ENCODE results near the gene PDZRN3. TPM values are rescaled to one million over a fixed set of nuclear protein-coding genes. Genes with fewer than 3 reads are reported as not detected.

PDZRN3 gene
- total RNA-seq, 1 experiment from 2014 or later = 0.24 TPM

GRCh38 chr3:73582535-73582934 is 42.2 kb downstream of the PDZRN3 start:
- no peaks in the 10 kb centered on the region for H3K9me3 ChIP-seq (ENCODE audit: low read depth, low read length, poor library complexity, severe bottlenecking)
- H3K27me3 ChIP-seq (replicated peaks; ENCODE audit: insufficient read depth, low read depth, low read length, poor library complexity) = no peaks in the 10 kb centered on the region
- POLR2A ChIA-PET (ENCODE audit: low non-redundant PET) = no interaction called here
- no TSS peak for BruUV-seq (replicated peaks)
- H3K4me1 ChIP-seq (ENCODE audit: insufficient read depth, low read length, poor library complexity, severe bottlenecking) = no peaks in the 10 kb centered on the region
- DNase-seq (ENCODE audit: low spot score) = no peak
- H3K27ac ChIP-seq (ENCODE audit: low read depth, low read length, poor library complexity, severe bottlenecking) = no peak overlapping the region
- H3K4me3 ChIP-seq (ENCODE audit: low read depth, low read length, poor library complexity, severe bottlenecking) = no peak overlapping the region
- intact Hi-C loops (cut with micrococcal nuclease; ENCODE audit: unreplicated experiment) = no loop called here
- CTCF ChIA-PET = no interaction called here
- no peak for TF ChIP-seq EZH2 (IDR thresholded peaks at IDR 0.05; ENCODE audit: borderline replicate concordance, low read depth, low read length, poor library complexity, severe bottlenecking)
- no peak for TF ChIP-seq CTCF (conservative IDR thresholded peaks at IDR 0.05; ENCODE audit: low read depth, low read length)
- no peaks in the 10 kb centered on the region for H3K36me3 ChIP-seq (ENCODE audit: insufficient read depth, low read length, poor library complexity, severe bottlenecking)

- Histone ChIP-seq H3K9me3 (ENCODE audit: low read depth, low read length, poor library complexity, severe bottlenecking) (no peaks in the 10 kb centered on the region), H3K27ac (ENCODE audit: low read depth, low read length, poor library complexity, severe bottlenecking) (no peak overlapping the region), H3K4me1 (ENCODE audit: insufficient read depth, low read length, poor library complexity, severe bottlenecking) (no peaks in the 10 kb centered on the region), H3K27me3 (replicated peaks; ENCODE audit: insufficient read depth, low read depth, low read length, poor library complexity) (no peaks in the 10 kb centered on the region), H3K4me3 (ENCODE audit: low read depth, low read length, poor library complexity, severe bottlenecking) (no peak overlapping the region), H3K36me3 (ENCODE audit: insufficient read depth, low read length, poor library complexity, severe bottlenecking) (no peaks in the 10 kb centered on the region)
- ChIA-PET POLR2A (ENCODE audit: low non-redundant PET) (no interaction called here), CTCF (no interaction called here)
- BruUV-seq (replicated peaks) = no TSS peak
- intact Hi-C loops (cut with micrococcal nuclease; ENCODE audit: unreplicated experiment) = no loop called here
- no peak for DNase-seq (ENCODE audit: low spot score)
- no peak for TF ChIP-seq CTCF (conservative IDR thresholded peaks at IDR 0.05; ENCODE audit: low read depth, low read length)
- TF ChIP-seq EZH2 (IDR thresholded peaks at IDR 0.05; ENCODE audit: borderline replicate concordance, low read depth, low read length, poor library complexity, severe bottlenecking) = no peak
These were observed 43.5 kb downstream of the PDZRN3 start for GRCh38 chr3:73581134-73581846.

GRCh38 chr3:73580343-73580742 is 44.4 kb downstream of the PDZRN3 start:
- no peaks in the 10 kb centered on the region for H3K9me3 ChIP-seq (ENCODE audit: low read depth, low read length, poor library complexity, severe bottlenecking)
- H3K27ac ChIP-seq (ENCODE audit: low read depth, low read length, poor library complexity, severe bottlenecking) = no peak overlapping the region
- intact Hi-C loops (cut with micrococcal nuclease; ENCODE audit: unreplicated experiment) = no loop called here
- ChIA-PET CTCF (no interaction called here), POLR2A (ENCODE audit: low non-redundant PET) (no interaction called here)
- no TSS peak for BruUV-seq (replicated peaks)
- DNase-seq (ENCODE audit: low spot score) = no peak
- H3K27me3 ChIP-seq (replicated peaks; ENCODE audit: insufficient read depth, low read depth, low read length, poor library complexity) = no peaks in the 10 kb centered on the region
- TF ChIP-seq CTCF (conservative IDR thresholded peaks at IDR 0.05; ENCODE audit: low read depth, low read length) = no peak
- no peak for TF ChIP-seq EZH2 (IDR thresholded peaks at IDR 0.05; ENCODE audit: borderline replicate concordance, low read depth, low read length, poor library complexity, severe bottlenecking)
- no peak overlapping the region for H3K4me3 ChIP-seq (ENCODE audit: low read depth, low read length, poor library complexity, severe bottlenecking)
- no peaks in the 10 kb centered on the region for H3K36me3 ChIP-seq (ENCODE audit: insufficient read depth, low read length, poor library complexity, severe bottlenecking)
- H3K4me1 ChIP-seq (ENCODE audit: insufficient read depth, low read length, poor library complexity, severe bottlenecking) = no peaks in the 10 kb centered on the region

Measured in A673 (cell line).